T-cell (primary cell): ENCODE measurements around the gene SLC12A5. TPM values are rescaled to one million over a fixed set of nuclear protein-coding genes. Genes with fewer than 3 reads are reported as not detected.
"Not testable (repeated sequence)": the region's sequence is repeated elsewhere in the genome, so short reads cannot be mapped to it uniquely, and the experiment has no call there.

Source experiments
- ATAC-seq, 4 experiments: fragments of 200-7000 bp in 3 of 4; fragments of 150-1000 bp in 1 of 4; cut with Tn5 transposase; replicated peaks in 1 of 4; 1 replicate in 3 of 4; 2 replicates in 1 of 4; pipeline ENCODE4 v1.10.0; 2021; ENCODE audit warnings: moderate library complexity in 3 of 4, mild to moderate bottlenecking in 2 of 4, moderate number of reproducible peaks in 1 of 4
- CTCF ChIA-PET, 2 donors: fragments of 300-600 bp; sonication (Branson Sonifier 250); formaldehyde crosslinking; loops; one replicate each; lab custom pipeline; 2022; ENCODE audit warnings: antibody characterized with exemption in 2 of 2; lab: Charles Lee
- POLR2A ChIA-PET, 2 donors: fragments of 300-600 bp; sonication (Branson Sonifier 250); formaldehyde crosslinking; loops; one replicate each; lab custom pipeline; 2022; ENCODE audit warnings: antibody characterized with exemption in 2 of 2; lab: Charles Lee
- DNase-seq, 35 experiments: peaks; one replicate each; pipeline versions ENCODE4 v3.0.0 to v3.0.0-alpha.2; 2013 to 2023
- H3K27ac ChIP-seq: one replicate; pipeline ENCODE4 v1.5.1; 2013; ENCODE audit warnings: low read length
- H3K27me3 ChIP-seq, 2 experiments: replicated peaks in 1 of 2; 1 replicate in 1 of 2; 2 replicates in 1 of 2; pipeline versions ENCODE4 v1.6.1 to v1.7.0; 2013; ENCODE audit warnings: low read length in 1 of 2, mixed read lengths in 1 of 2; ENCODE audit not compliant: control insufficient read depth in 2 of 2, insufficient read depth in 2 of 2; ENCODE audit errors: extremely low read depth in 1 of 2
- H3K36me3 ChIP-seq, 2 donors: 1 replicate in 1 of 2; 2 replicates in 1 of 2; pipeline versions ENCODE4 v1.6.1 to v1.7.0; 2013; ENCODE audit warnings: low read length in 1 of 2; ENCODE audit not compliant: control insufficient read depth in 2 of 2, insufficient read depth in 1 of 2; ENCODE audit errors: extremely low read depth in 1 of 2
- H3K4me1 ChIP-seq, 2 experiments: 1 replicate in 1 of 2; 2 replicates in 1 of 2; pipeline versions ENCODE4 v1.6.1 to v1.7.0; 2013; ENCODE audit warnings: low read length in 2 of 2, mixed read lengths in 1 of 2; ENCODE audit not compliant: insufficient read depth in 2 of 2, control insufficient read depth in 1 of 2; ENCODE audit errors: extremely low read depth in 1 of 2
- H3K4me3 ChIP-seq, 2 donors: 1 replicate in 1 of 2; 2 replicates in 1 of 2; pipeline versions ENCODE4 v1.5.1 to v1.7.0; 2013; ENCODE audit warnings: mild to moderate bottlenecking in 2 of 2, low read length in 1 of 2, moderate library complexity in 1 of 2; ENCODE audit not compliant: control insufficient read depth in 1 of 2; ENCODE audit errors: extremely low read depth in 1 of 2
- H3K9me3 ChIP-seq: 2 replicates; pipeline ENCODE4 v1.7.0; 2013
- H3K27ac Mint-ChIP-seq, 2 donors: one replicate each; pipeline ENCODE4 v1.8.0; 2020 to 2021; ENCODE audit warnings: mild to moderate bottlenecking in 2 of 2, mixed read lengths in 2 of 2
- H3K27me3 Mint-ChIP-seq, 2 donors: one replicate each; pipeline ENCODE4 v1.8.0; 2021 to 2022; ENCODE audit warnings: mixed read lengths in 2 of 2
- H3K36me3 Mint-ChIP-seq: one replicate; pipeline ENCODE4 v1.8.0; 2021; ENCODE audit warnings: mixed read lengths
- H3K4me1 Mint-ChIP-seq, 3 donors: one replicate each; pipeline ENCODE4 v1.8.0; 2020 to 2022; ENCODE audit warnings: mixed read lengths in 3 of 3, mild to moderate bottlenecking in 1 of 3
- H3K4me3 Mint-ChIP-seq, 3 donors: one replicate each; pipeline ENCODE4 v1.8.0; 2020 to 2022; ENCODE audit warnings: mild to moderate bottlenecking in 3 of 3, mixed read lengths in 3 of 3, moderate library complexity in 3 of 3
- H3K9me3 Mint-ChIP-seq, 3 donors: one replicate each; pipeline ENCODE4 v1.8.0; 2020 to 2022; ENCODE audit warnings: mixed read lengths in 3 of 3
- WGBS: methylation state at CpG from one replicate; pipeline ENCODE4 v1.1.5; 2013; ENCODE audit warnings: missing lambda C conversion rate; ENCODE audit not compliant: insufficient coverage; 5-methylcytosine and 5-hydroxymethylcytosine counted together
- total RNA-seq, 35 experiments: library from RNA in 6 of 35; stranded (reverse) in 6 of 35; fragments of 120-200 nt in 1 of 35; gene quantifications; one replicate each; pipeline versions ENCODE4 v1.2.1 to v1.2.4 and lab custom pipeline; 2013 to 2026

SLC12A5 gene
- total RNA-seq, 5 donors from 2014 or later (not counting 1 experiment from before 2014, with no cell fraction given): 0.05 TPM; not detected in 4

- ChIA-PET POLR2A (interaction anchor here (0.6 to 0.7 kb wide), 2 partner anchors 103 to 156 kb away, joined by 4 to 8 read pairs; no protein-coding TSS in a partner anchor), CTCF (interaction anchor here in 1 of 2 donors (0.6 kb wide), 1 partner anchor 103 kb away, joined by 3 read pairs; no protein-coding TSS in a partner anchor)
- 95% methylated on average over 50 of the region's 52 CpGs for WGBS
These were observed 62.9 kb downstream of the SLC12A5 start for GRCh38 chr20:46091622-46092535.

GRCh38 chr20:46093531-46093930, 64.5 kb downstream of the SLC12A5 start:
- Histone ChIP-seq H3K4me1 (peaks cover 5 to 12% of the 10 kb centered on the region in 2 experiments), H3K27me3 (peaks cover 2 to 7% of the 10 kb centered on the region in 2 experiments), H3K27ac (no peak overlapping the region), H3K36me3 (no peaks in the 10 kb centered on the region), H3K9me3 (no peaks in the 10 kb centered on the region), H3K4me3 (no peak overlapping the region)
- Mint-ChIP-seq H3K4me1 (peaks cover 14 to 15% (median 14%) of the 10 kb centered on the region in 3 donors), H3K27me3 (peaks cover 4 to 9% of the 10 kb centered on the region in 2 donors), H3K9me3 (no peaks in the 10 kb centered on the region), H3K27ac (no peak overlapping the region), H3K4me3 (no peak overlapping the region), H3K36me3 (no peaks in the 10 kb centered on the region)
- 80% methylated on average over 1 of the region's 2 CpGs for WGBS
- ChIA-PET POLR2A (no interaction called here), CTCF (interaction anchor here in 1 of 2 donors (1.0 kb wide), 1 partner anchor 38 kb away, joined by 3 read pairs; no protein-coding TSS in a partner anchor)
- no peak for DNase-seq
- ATAC-seq: no peak

More at GRCh38 chr20:46091622-46092535, 62.9 kb downstream of the SLC12A5 start:
- not testable (repeated sequence) for H3K27me3 ChIP-seq, ATAC-seq, H3K9me3 ChIP-seq, H3K36me3 Mint-ChIP-seq, H3K36me3 ChIP-seq, DNase-seq, H3K4me3 ChIP-seq, H3K27me3 Mint-ChIP-seq, H3K9me3 Mint-ChIP-seq, H3K27ac ChIP-seq, H3K4me3 Mint-ChIP-seq, H3K27ac Mint-ChIP-seq
- peaks cover 30 to 31% (median 30%) of the 10 kb centered on the region in 3 donors for H3K4me1 Mint-ChIP-seq
- H3K4me1 ChIP-seq: peaks cover 19% of the 10 kb centered on the region in 2 experiments

- ATAC-seq (no peak), DNase-seq (peak in 1 of 35 experiments; percentile 7)
- no peaks in the 10 kb centered on the region for H3K36me3 Mint-ChIP-seq
- 41% methylated on average over 39 of the region's 48 CpGs for WGBS
- H3K4me1 ChIP-seq: no peaks in the 10 kb centered on the region
- peaks cover 0 to 3% (median 0%) of the 10 kb centered on the region in 3 donors for H3K4me1 Mint-ChIP-seq
- CTCF ChIA-PET: no interaction called here
- H3K27me3 Mint-ChIP-seq: peaks cover 35 to 48% of the 10 kb centered on the region in 2 donors
- H3K36me3 ChIP-seq: no peaks in the 10 kb centered on the region
- peaks cover 8 to 41% of the 10 kb centered on the region in 2 experiments for H3K27me3 ChIP-seq
- no peak overlapping the region for H3K4me3 ChIP-seq
- no peaks in the 10 kb centered on the region for H3K9me3 ChIP-seq
- no peak overlapping the region for H3K27ac ChIP-seq
- POLR2A ChIA-PET: no interaction called here
- H3K4me3 Mint-ChIP-seq: no peak overlapping the region
- H3K9me3 Mint-ChIP-seq: peaks cover 0 to 3% (median 0%) of the 10 kb centered on the region in 3 donors
- H3K27ac Mint-ChIP-seq: peak overlapping the region in 1 of 2 donors; percentile 31
These were observed 70.7 kb downstream of the SLC12A5 start for GRCh38 chr20:46099491-46100287.

GRCh38 chr20:46100444-46100843, 71.4 kb downstream of the SLC12A5 start:
- H3K4me3 Mint-ChIP-seq, H3K36me3 ChIP-seq, ATAC-seq, H3K27ac Mint-ChIP-seq, H3K9me3 Mint-ChIP-seq, H3K4me1 ChIP-seq, H3K27ac ChIP-seq, H3K36me3 Mint-ChIP-seq, POLR2A ChIA-PET, CTCF ChIA-PET, H3K9me3 ChIP-seq, H3K4me1 Mint-ChIP-seq, DNase-seq, H3K4me3 ChIP-seq: not testable (repeated sequence)
- WGBS: no CpG with 5 or more reads among the region's 7 CpGs
- H3K27me3 Mint-ChIP-seq: peaks cover 41 to 55% of the 10 kb centered on the region in 2 donors
- peaks cover 8 to 42% of the 10 kb centered on the region in 2 experiments for H3K27me3 ChIP-seq

- peaks cover 8 to 42% of the 10 kb centered on the region in 2 experiments for H3K27me3 ChIP-seq
- no peaks in the 10 kb centered on the region for H3K36me3 ChIP-seq
- H3K4me3 ChIP-seq: no peak overlapping the region
- H3K4me1 Mint-ChIP-seq: peaks cover 0 to 3% (median 0%) of the 10 kb centered on the region in 3 donors
- no peak overlapping the region for H3K27ac ChIP-seq
- H3K27me3 Mint-ChIP-seq: peaks cover 44 to 58% of the 10 kb centered on the region in 2 donors
- ATAC-seq (no peak), DNase-seq (no peak)
- H3K36me3 Mint-ChIP-seq: no peaks in the 10 kb centered on the region
- no peak overlapping the region for H3K4me3 Mint-ChIP-seq
- no peaks in the 10 kb centered on the region for H3K9me3 ChIP-seq
- H3K27ac Mint-ChIP-seq: no peak overlapping the region
- H3K4me1 ChIP-seq: no peaks in the 10 kb centered on the region
- ChIA-PET POLR2A (interaction anchor here in 1 of 2 donors (0.5 kb wide), 1 partner anchor 186 kb away, joined by 5 read pairs; no protein-coding TSS in a partner anchor), CTCF (no interaction called here)
- peaks cover 0 to 3% (median 0%) of the 10 kb centered on the region in 3 donors for H3K9me3 Mint-ChIP-seq
- 77% methylated on average over 4 of the region's 5 CpGs for WGBS
These were observed 72.0 kb downstream of the SLC12A5 start for GRCh38 chr20:46100988-46101387.

- Mint-ChIP-seq H3K9me3 (peaks cover 0 to 3% (median 0%) of the 10 kb centered on the region in 3 donors), H3K27ac (no peak overlapping the region), H3K36me3 (no peaks in the 10 kb centered on the region), H3K4me3 (no peak overlapping the region), H3K27me3 (peaks cover 46 to 62% of the 10 kb centered on the region in 2 donors), H3K4me1 (peaks cover 0 to 3% (median 0%) of the 10 kb centered on the region in 3 donors)
- DNase-seq: no peak
- Histone ChIP-seq H3K9me3 (no peaks in the 10 kb centered on the region), H3K4me1 (no peaks in the 10 kb centered on the region), H3K27me3 (peaks cover 9 to 42% of the 10 kb centered on the region in 2 experiments), H3K27ac (no peak overlapping the region), H3K4me3 (no peak overlapping the region), H3K36me3 (no peaks in the 10 kb centered on the region)
- WGBS: no CpG with 5 or more reads among the region's 3 CpGs
- POLR2A ChIA-PET: interaction anchor here in 1 of 2 donors (0.7 kb wide), 1 partner anchor 138 kb away, joined by 3 read pairs; no protein-coding TSS in a partner anchor
- ATAC-seq: no peak
- CTCF ChIA-PET: interaction anchor here in 1 of 2 donors (0.6 kb wide), 1 partner anchor 652 kb away, joined by 3 read pairs; no protein-coding TSS in a partner anchor
These were observed 72.9 kb downstream of the SLC12A5 start for GRCh38 chr20:46101957-46102356.
